GM19351 (cell line): ENCODE results near the gene ABCB11.

Experiments used
- ATAC-seq: cut with Tn5 transposase; IDR thresholded peaks from one replicate; pipeline ENCODE4 v1.9.1; 2021; ENCODE audit warnings: mild to moderate bottlenecking, moderate library complexity; ENCODE audit not compliant: unreplicated experiment

The ABCB11 gene

GRCh38 chr2:168978461-168978861 lies 52.7 kb downstream of the ABCB11 start:
- no peak for ATAC-seq

- no peak for ATAC-seq
Measured at GRCh38 chr2:168977608-168978007, 53.5 kb downstream of the ABCB11 start.

- ATAC-seq = no peak
Measured at GRCh38 chr2:168976034-168976654, 55.0 kb downstream of the ABCB11 start.

- ATAC-seq = no peak
Measured at GRCh38 chr2:168974428-168974827, 56.7 kb downstream of the ABCB11 start.

- ATAC-seq = no peak
Measured at GRCh38 chr2:168971261-168971660, 59.9 kb downstream of the ABCB11 start.

GRCh38 chr2:168970711-168971233 lies 60.4 kb downstream of the ABCB11 start:
- no peak for ATAC-seq

GRCh38 chr2:168969865-168970264 lies 61.3 kb downstream of the ABCB11 start:
- no peak for ATAC-seq

GRCh38 chr2:168968342-168968741 lies 62.8 kb downstream of the ABCB11 start:
- no peak for ATAC-seq

GRCh38 chr2:168964251-168964807 lies 66.8 kb downstream of the ABCB11 start:
- ATAC-seq = no peak

GRCh38 chr2:168962636-168963035 lies 68.5 kb downstream of the ABCB11 start:
- no peak for ATAC-seq

- ATAC-seq = peak; percentile 91
Measured at GRCh38 chr2:168961450-168962229, 69.5 kb downstream of the ABCB11 start.

GRCh38 chr2:168956392-168956791 lies 74.7 kb downstream of the ABCB11 start:
- ATAC-seq = no peak

- no peak for ATAC-seq
Measured at GRCh38 chr2:168955321-168955720, 75.8 kb downstream of the ABCB11 start.

- no peak for ATAC-seq
Measured at GRCh38 chr2:168954256-168954655, 76.9 kb downstream of the ABCB11 start.

GRCh38 chr2:168952424-168952823 lies 78.7 kb downstream of the ABCB11 start:
- no peak for ATAC-seq

GRCh38 chr2:168951871-168952270 lies 79.3 kb downstream of the ABCB11 start:
- ATAC-seq = no peak

- no peak for ATAC-seq
Measured at GRCh38 chr2:168949324-168949723, 81.8 kb downstream of the ABCB11 start.

- ATAC-seq = no peak
Measured at GRCh38 chr2:168948621-168949212, 82.4 kb downstream of the ABCB11 start.

- no peak for ATAC-seq
Measured at GRCh38 chr2:168945508-168945907, 85.6 kb downstream of the ABCB11 start.

- ATAC-seq = no peak
Measured at GRCh38 chr2:168944065-168944464, 87.1 kb downstream of the ABCB11 start.

- no peak for ATAC-seq
Measured at GRCh38 chr2:168941297-168941696, 89.8 kb downstream of the ABCB11 start.

GRCh38 chr2:168939918-168940317 lies 91.2 kb downstream of the ABCB11 start:
- peak; percentile 81 for ATAC-seq
